Pancreas (tissue), 10 donors: ENCODE measurements around the gene SNAPC4. TPM values are rescaled to one million over a fixed set of nuclear protein-coding genes. Genes with fewer than 3 reads are reported as not detected.

Experiments used
- ATAC-seq, 4 donors: fragments of 200-7000 bp; cut with Tn5 transposase; one replicate each; pipeline versions ENCODE4 v1.8.0 to v1.9.1; 2020; ENCODE audit warnings: mild to moderate bottlenecking in 4 of 4, moderate library complexity in 4 of 4
- DNase-seq, 6 donors: peaks; one replicate each; pipeline ENCODE4 v3.0.0-alpha.2; 2020
- FAIRE-seq: peaks from 2 replicates; lab custom pipeline; 2012; peaks lifted over from hg19 to GRCh38; lab: Jason Lieb, UNC
- H3K27ac ChIP-seq, 4 donors: fragments of 200-600 bp; sonication (generic); 1 replicate in 3 of 4; 2 replicates in 1 of 4; pipeline versions ENCODE4 v1.5.0 to v1.8.0; 2020
- H3K27me3 ChIP-seq, 4 donors: fragments of 200-600 bp; one replicate each; pipeline ENCODE4 v1.8.0; 2021
- H3K36me3 ChIP-seq, 3 donors: fragments of 200-600 bp; sonication (generic) in 1 of 3; one replicate each; pipeline versions ENCODE4 v1.5.0 to v1.8.0; 2020 to 2021
- H3K4me1 ChIP-seq, 3 donors: fragments of 200-600 bp; one replicate each; pipeline ENCODE4 v1.8.0; 2021
- H3K4me3 ChIP-seq, 4 donors: fragments of 200-600 bp; sonication (generic) in 2 of 4; one replicate each; pipeline versions ENCODE4 v1.5.0 to v1.8.0; 2020 to 2021
- H3K9me3 ChIP-seq, 4 donors: fragments of 200-600 bp; one replicate each; pipeline ENCODE4 v1.8.0; 2021
- WGBS, 2 donors: extraction: QIAGEN DNeasy Blood & Tissue Kit; methylation state at CpG; one replicate each; pipeline ENCODE4 v1.1.7; 2013; 5-methylcytosine and 5-hydroxymethylcytosine counted together
- intact Hi-C, 3 donors: fragments of 100-400 bp; cut with DNase I; formaldehyde crosslinking; loops; one replicate each; pipeline versions ENCODE4 v1.11.1 to v1.14.2; 2022
- polyA plus RNA-seq, 2 donors: library from polyadenylated mRNA; stranded (reverse); fragments of 200-250 nt; gene quantifications; one replicate each; pipeline ENCODE4 v1.2.3, GENCODE V29; 2013
- total RNA-seq, 6 donors: library from RNA; stranded (reverse); fragmentation: NEBNext Ultra II Directional in 4 of 6; extraction: Animal tissue kit (Norgen Biotek cat#: 25700) in 4 of 6; gene quantifications; one replicate each; pipeline versions ENCODE4 v1.2.1 to v1.2.4, GENCODE V29; 2021 to 2023
- TF ChIP-seq, protein P1 (sequence below), 4 donors: fragments of 200-600 bp; sonication (generic) in 3 of 4; IDR thresholded peaks; one replicate each; pipeline versions ENCODE4 v1.5.0 to v1.8.0; 2021; ENCODE audit warnings: antibody characterized with exemption in 4 of 4
- donor health status: healthy with polysubstance abuse.
- donor health status: DM: no; HTN: no; CAD: no; lungs with moderate emphysema.
- donor health status: DM: no; HTN: no; CAD: no.
- donor health status: control.
- donor health status: control.
- donor health status: Bipolar disorder and iron deficiency.
- donor health status: DM: yes; HTN: yes; CAD: no.
- donor health status: DM: no; HTN: no; CAD: no.
- donor health status: DM: no; HTN: no; CAD: no.
- donor health status: DM: yes; HTN: yes; CAD: no.

SNAPC4 gene
- total and polyA plus RNA-seq, 8 donors = 3.8 to 22.0 (median 5.2) TPM

- no peak overlapping the region for H3K27ac ChIP-seq
- H3K36me3 ChIP-seq = peaks cover 0 to 41% (median 4%) of the 10 kb centered on the region in 3 donors
- H3K9me3 ChIP-seq = no peaks in the 10 kb centered on the region
- DNase-seq = peak in 1 of 6 donors; percentile 23
- TF ChIP-seq, protein P1, sequence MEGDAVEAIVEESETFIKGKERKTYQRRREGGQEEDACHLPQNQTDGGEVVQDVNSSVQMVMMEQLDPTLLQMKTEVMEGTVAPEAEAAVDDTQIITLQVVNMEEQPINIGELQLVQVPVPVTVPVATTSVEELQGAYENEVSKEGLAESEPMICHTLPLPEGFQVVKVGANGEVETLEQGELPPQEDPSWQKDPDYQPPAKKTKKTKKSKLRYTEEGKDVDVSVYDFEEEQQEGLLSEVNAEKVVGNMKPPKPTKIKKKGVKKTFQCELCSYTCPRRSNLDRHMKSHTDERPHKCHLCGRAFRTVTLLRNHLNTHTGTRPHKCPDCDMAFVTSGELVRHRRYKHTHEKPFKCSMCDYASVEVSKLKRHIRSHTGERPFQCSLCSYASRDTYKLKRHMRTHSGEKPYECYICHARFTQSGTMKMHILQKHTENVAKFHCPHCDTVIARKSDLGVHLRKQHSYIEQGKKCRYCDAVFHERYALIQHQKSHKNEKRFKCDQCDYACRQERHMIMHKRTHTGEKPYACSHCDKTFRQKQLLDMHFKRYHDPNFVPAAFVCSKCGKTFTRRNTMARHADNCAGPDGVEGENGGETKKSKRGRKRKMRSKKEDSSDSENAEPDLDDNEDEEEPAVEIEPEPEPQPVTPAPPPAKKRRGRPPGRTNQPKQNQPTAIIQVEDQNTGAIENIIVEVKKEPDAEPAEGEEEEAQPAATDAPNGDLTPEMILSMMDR (IDR thresholded peaks at IDR 0.05) = no peak
- no peak for FAIRE-seq
- H3K4me3 ChIP-seq = no peak overlapping the region
- intact Hi-C loops = no loop called here
- WGBS, 2 donors = 91 to 92% methylated on average over 25 of the region's 25 CpGs
- no peak for ATAC-seq
- no peaks in the 10 kb centered on the region for H3K27me3 ChIP-seq
- no peaks in the 10 kb centered on the region for H3K4me1 ChIP-seq
Observed at GRCh38 chr9:136381966-136382513, 17.9 kb downstream of the SNAPC4 start.

DNA sequence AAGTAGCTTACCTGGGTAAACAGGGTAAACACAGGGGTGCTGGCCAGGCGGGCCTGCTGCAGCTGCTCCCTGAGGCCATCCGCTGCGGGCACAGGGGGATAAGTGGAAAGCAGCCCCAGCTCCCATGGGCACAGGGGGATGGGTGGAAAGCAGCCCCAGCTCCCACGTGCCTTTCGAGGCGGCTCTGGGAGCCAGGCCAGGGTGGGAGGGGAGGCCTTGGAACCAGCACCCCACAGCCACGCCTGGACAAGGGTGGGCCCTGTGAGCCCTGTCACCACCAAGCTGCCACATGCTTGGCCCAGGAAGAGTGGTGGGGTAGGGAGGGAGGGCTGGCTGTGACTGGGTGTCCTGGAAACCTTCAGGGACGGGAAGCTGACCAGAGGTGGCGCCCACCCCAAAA is 18.7 kb downstream of the SNAPC4 start:
- H3K27me3 ChIP-seq = no peaks in the 10 kb centered on the region
- H3K36me3 ChIP-seq = peaks cover 0 to 37% (median 4%) of the 10 kb centered on the region in 3 donors
- H3K9me3 ChIP-seq = no peaks in the 10 kb centered on the region
- intact Hi-C loops = no loop called here
- ATAC-seq (no peak), FAIRE-seq (no peak), DNase-seq (no peak)
- H3K4me1 ChIP-seq = no peaks in the 10 kb centered on the region
- no peak overlapping the region for H3K4me3 ChIP-seq
- no peak overlapping the region for H3K27ac ChIP-seq
- WGBS, 2 donors = 88 to 89% methylated on average over 9 of the region's 9 CpGs
- TF ChIP-seq, protein P1 (IDR thresholded peaks at IDR 0.05) = no peak

DNA sequence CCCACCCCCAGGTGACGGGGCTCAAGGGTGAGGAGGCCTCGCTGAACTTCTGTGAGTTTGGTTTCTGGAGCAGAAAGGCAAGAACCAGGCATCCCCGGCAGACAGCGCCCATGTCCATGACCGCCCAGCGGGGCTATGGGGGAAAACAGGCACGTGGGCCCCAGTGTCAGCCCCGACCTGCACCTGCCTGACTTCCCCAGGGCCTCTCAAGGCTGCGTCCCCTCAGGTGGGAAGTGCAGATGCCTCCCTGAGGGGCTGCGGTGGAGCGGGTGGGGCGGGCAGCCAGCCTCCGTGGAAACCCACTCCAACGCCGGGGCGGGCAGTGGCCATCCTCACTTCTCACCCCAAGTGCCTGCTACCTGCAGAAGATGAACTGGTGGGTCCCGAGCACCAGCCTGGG is 19.6 kb downstream of the SNAPC4 start:
- Histone ChIP-seq H3K27me3 (no peaks in the 10 kb centered on the region), H3K4me3 (no peak overlapping the region), H3K27ac (no peak overlapping the region), H3K9me3 (no peaks in the 10 kb centered on the region), H3K36me3 (peaks cover 0 to 37% (median 4%) of the 10 kb centered on the region in 3 donors), H3K4me1 (no peaks in the 10 kb centered on the region)
- WGBS, 2 donors = 93 to 94% methylated on average over 17 of the region's 17 CpGs
- ATAC-seq (no peak), FAIRE-seq (no peak), DNase-seq (no peak)
- intact Hi-C loops = no loop called here
- TF ChIP-seq, protein P1 (IDR thresholded peaks at IDR 0.05) = no peak

GRCh38 chr9:136379891-136380290 is 20.1 kb downstream of the SNAPC4 start:
- H3K27ac ChIP-seq = no peak overlapping the region
- no peak for ATAC-seq
- H3K9me3 ChIP-seq = no peaks in the 10 kb centered on the region
- FAIRE-seq = no peak
- TF ChIP-seq, protein P1 (IDR thresholded peaks at IDR 0.05) = no peak
- H3K4me1 ChIP-seq = no peaks in the 10 kb centered on the region
- intact Hi-C loops = no loop called here
- H3K4me3 ChIP-seq = no peak overlapping the region
- no peaks in the 10 kb centered on the region for H3K27me3 ChIP-seq
- 89 to 92% methylated on average over 11 of the region's 11 CpGs for WGBS, 2 donors
- no peak for DNase-seq
- H3K36me3 ChIP-seq = peaks cover 0 to 37% (median 4%) of the 10 kb centered on the region in 3 donors

DNA sequence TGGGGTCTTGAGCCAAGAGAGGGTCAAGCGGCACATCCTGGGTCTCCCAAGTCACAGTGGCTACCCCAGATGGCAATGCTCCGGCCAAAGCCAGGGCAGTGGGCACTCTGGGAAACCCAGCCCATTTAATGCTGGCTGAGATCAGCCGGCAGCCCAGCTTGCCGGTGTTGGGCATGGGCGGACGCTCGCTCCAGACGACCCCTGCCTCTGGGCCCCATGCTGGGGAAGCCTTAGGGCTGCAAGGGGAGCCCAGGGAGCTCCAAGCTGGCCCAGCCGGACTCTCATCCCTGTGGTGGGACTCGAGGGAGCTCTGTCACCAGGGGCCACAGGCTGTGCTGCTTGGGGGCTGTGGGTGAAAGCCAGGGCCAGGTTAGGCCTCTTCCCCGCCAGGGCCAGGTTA is 20.6 kb downstream of the SNAPC4 start:
- WGBS, 2 donors = 91 to 93% methylated on average over 11 of the region's 11 CpGs
- TF ChIP-seq, protein P1 (IDR thresholded peaks at IDR 0.05) = no peak
- Histone ChIP-seq H3K27me3 (no peaks in the 10 kb centered on the region), H3K9me3 (no peaks in the 10 kb centered on the region), H3K4me1 (no peaks in the 10 kb centered on the region), H3K36me3 (peaks cover 0 to 37% (median 3%) of the 10 kb centered on the region in 3 donors), H3K4me3 (no peak overlapping the region), H3K27ac (no peak overlapping the region)
- DNase-seq (no peak), ATAC-seq (no peak), FAIRE-seq (no peak)
- intact Hi-C loops = no loop called here
